Fibroblast of lung (primary cell): ENCODE data around the gene LAMC3. TPM values are rescaled to one million over a fixed set of nuclear protein-coding genes. Genes with fewer than 3 reads are reported as not detected.

ENCODE experiments used
- DNase-seq, 2 donors: peaks; one replicate each; pipeline versions ENCODE4 v3.0.0 to v3.0.0-alpha.2; 2010; ENCODE audit warnings: low read depth in 2 of 2
- H2AFZ ChIP-seq: 2 replicates; pipeline ENCODE4 v1.5.1; 2012; ENCODE audit warnings: low read length, control low read depth, inconsistent platforms
- H3K27ac ChIP-seq: 2 replicates; pipeline ENCODE4 v1.5.1; 2011; ENCODE audit warnings: low read length, control low read depth; ENCODE audit not compliant: insufficient read depth
- H3K27me3 ChIP-seq: 2 replicates; pipeline ENCODE4 v1.5.1; 2011; ENCODE audit warnings: mild to moderate bottlenecking, low read length; ENCODE audit not compliant: control insufficient read depth, insufficient read depth
- H3K36me3 ChIP-seq: 2 replicates; pipeline ENCODE4 v1.5.1; 2011; ENCODE audit warnings: low read length; ENCODE audit not compliant: control insufficient read depth, insufficient read depth
- H3K4me1 ChIP-seq: 2 replicates; pipeline ENCODE4 v1.5.1; 2011; ENCODE audit warnings: low read length; ENCODE audit not compliant: control insufficient read depth, insufficient read depth; ENCODE audit errors: extremely low read depth
- H3K4me2 ChIP-seq: 2 replicates; pipeline ENCODE4 v1.5.1; 2011; ENCODE audit warnings: low read length, control low read depth; ENCODE audit not compliant: insufficient read depth; ENCODE audit errors: extremely low read depth
- H3K4me3 ChIP-seq, 4 experiments: fragments of 200-600 bp in 1 of 4; sonication (generic) in 1 of 4; replicated peaks in 1 of 4; 2 replicates each; pipeline ENCODE4 v1.5.1; 2011 to 2016; ENCODE audit warnings: low read length in 4 of 4, low read depth in 3 of 4, mild to moderate bottlenecking in 3 of 4, control low read depth in 2 of 4, inconsistent platforms in 1 of 4, mixed read lengths in 1 of 4; ENCODE audit not compliant: insufficient read depth in 1 of 4; ENCODE audit errors: control extremely low read depth in 1 of 4
- H3K79me2 ChIP-seq: 2 replicates; pipeline ENCODE4 v1.5.1; 2012; ENCODE audit warnings: mild to moderate bottlenecking, low read length, inconsistent platforms; ENCODE audit not compliant: control insufficient read depth, insufficient read depth
- H3K9ac ChIP-seq: 2 replicates; pipeline ENCODE4 v1.5.1; 2011; ENCODE audit warnings: mild to moderate bottlenecking, low read length, control low read depth; ENCODE audit not compliant: insufficient read depth
- H3K9me3 ChIP-seq: 2 replicates; pipeline ENCODE4 v1.5.1; 2012; ENCODE audit warnings: low read depth, low read length; ENCODE audit not compliant: control insufficient read depth, insufficient read depth
- H4K20me1 ChIP-seq: 2 replicates; pipeline ENCODE4 v1.5.1; 2011; ENCODE audit warnings: low read length; ENCODE audit not compliant: control insufficient read depth, insufficient read depth; ENCODE audit errors: extremely low read depth
- CTCF ChIP-seq, 2 donors: IDR thresholded peaks in 1 of 2; conservative IDR thresholded peaks in 1 of 2; 1 replicate in 1 of 2; 2 replicates in 1 of 2; pipeline ENCODE4 v1.5.1; 2011 to 2012; ENCODE audit warnings: low read length in 2 of 2, control low read depth in 1 of 2, inconsistent platforms in 1 of 2, low read depth in 1 of 2, mild to moderate bottlenecking in 1 of 2
- EZH2 ChIP-seq: IDR thresholded peaks from 2 replicates; pipeline ENCODE4 v1.5.1; 2012; ENCODE audit warnings: low read length, control low read depth, mild to moderate bottlenecking; ENCODE audit errors: missing control alignments
- polyA plus RNA-seq, 2 donors: library from polyadenylated mRNA; depleted of rRNA in 1 of 2; stranded (reverse) in 1 of 2; unstranded in 1 of 2; fragments of >200 nt; gene quantifications; 2 replicates each; pipeline ENCODE4 v1.2.1, GENCODE V29; 2011 to 2012; ENCODE audit warnings: missing spikeins in 1 of 2
- total RNA-seq: library from RNA; depleted of rRNA; stranded (reverse); fragments of >200 nt; gene quantifications from 2 replicates; pipeline ENCODE4 v1.2.1, GENCODE V29; 2014

The LAMC3 gene
- total and polyA plus RNA-seq, 2 donors (not counting 1 experiment from before 2014, with no cell fraction given), result 0.17 to 1.4 TPM

- Histone ChIP-seq H3K4me1 (no peaks in the 10 kb centered on the region), H3K4me2 (no peak overlapping the region), H3K79me2 (no peaks in the 10 kb centered on the region), H3K27ac (no peak overlapping the region), H2AFZ (no peak overlapping the region), H3K27me3 (peaks cover 8% of the 10 kb centered on the region), H3K9ac (no peak overlapping the region), H3K36me3 (no peaks in the 10 kb centered on the region), H3K9me3 (no peaks in the 10 kb centered on the region), H4K20me1 (no peaks in the 10 kb centered on the region), H3K4me3 (no peak overlapping the region)
- DNase-seq, result no peak
- no peak for TF ChIP-seq CTCF (conservative IDR thresholded peaks at IDR 0.05 in 1 of 2, IDR thresholded peaks at IDR 0.05 in 1 of 2; ENCODE audit: low read depth in 1 of 2, low read length in 2 of 2)
- no peak for TF ChIP-seq EZH2
These were observed 108.8 kb downstream of the LAMC3 start for GRCh38 chr9:131117762-131118145.

DNA sequence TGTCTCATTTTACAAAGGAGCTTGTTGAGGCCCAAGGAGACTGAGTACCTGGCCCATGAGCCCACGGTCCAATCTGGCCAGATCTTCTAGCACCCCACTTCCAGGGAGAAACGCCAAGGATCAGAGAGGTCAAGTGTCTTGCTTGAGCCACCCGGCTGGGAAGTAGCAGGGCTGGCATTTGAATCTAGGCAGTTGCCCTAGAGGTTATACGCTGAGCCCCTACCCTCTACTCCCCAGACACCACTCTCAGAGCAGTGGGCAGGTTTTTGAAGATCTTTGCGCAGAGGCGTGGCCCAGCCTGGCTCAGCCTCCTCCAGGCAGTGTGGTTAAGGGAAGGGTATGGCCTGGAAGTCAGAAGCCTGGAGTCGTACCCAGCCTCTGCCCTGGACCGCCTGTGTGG lies 110.6 kb downstream of the LAMC3 start:
- Histone ChIP-seq H3K9me3 (no peaks in the 10 kb centered on the region), H3K9ac (no peak overlapping the region), H3K4me2 (no peak overlapping the region), H3K27ac (no peak overlapping the region), H3K79me2 (no peaks in the 10 kb centered on the region), H3K4me1 (no peaks in the 10 kb centered on the region), H2AFZ (no peak overlapping the region), H3K27me3 (peaks cover 3% of the 10 kb centered on the region), H4K20me1 (no peaks in the 10 kb centered on the region), H3K36me3 (no peaks in the 10 kb centered on the region), H3K4me3 (no peak overlapping the region)
- DNase-seq, result no peak
- no peak for TF ChIP-seq CTCF (conservative IDR thresholded peaks at IDR 0.05 in 1 of 2, IDR thresholded peaks at IDR 0.05 in 1 of 2; ENCODE audit: low read depth in 1 of 2, low read length in 2 of 2)
- no peak for TF ChIP-seq EZH2

DNA sequence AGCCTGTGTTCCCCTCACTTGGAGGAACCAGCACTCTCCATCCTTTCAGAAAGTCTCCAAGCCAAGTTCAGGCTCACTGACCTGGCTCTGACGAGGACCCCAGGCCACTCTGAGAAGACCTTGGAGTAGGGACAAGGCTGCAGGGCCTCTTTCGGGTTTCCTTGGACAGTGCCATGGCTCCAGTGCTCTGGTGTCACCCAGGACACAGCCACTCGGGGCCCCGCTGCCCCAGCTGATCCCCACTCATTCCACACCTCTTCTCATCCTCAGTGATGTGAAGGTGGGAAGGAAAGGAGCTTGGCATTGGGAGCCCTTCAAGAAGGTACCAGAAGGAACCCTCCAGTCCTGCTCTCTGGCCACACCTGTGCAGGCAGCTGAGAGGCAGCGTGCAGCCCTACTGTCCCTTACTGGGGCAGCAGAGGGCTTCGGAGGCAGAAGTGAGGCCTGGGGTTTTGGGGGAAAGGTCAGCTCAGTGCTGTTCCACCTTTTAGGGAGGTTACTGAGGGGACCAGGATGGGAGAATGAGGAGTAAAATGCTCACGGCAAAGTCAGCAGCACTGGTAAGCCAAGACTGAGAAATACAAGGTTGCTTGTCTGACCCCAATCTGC lies 111.8 kb downstream of the LAMC3 start:
- H2AFZ ChIP-seq, result no peak overlapping the region

More for the DNA sequence above, 111.8 kb downstream of the LAMC3 start:
- Histone ChIP-seq H3K4me3 (no peak overlapping the region), H4K20me1 (no peaks in the 10 kb centered on the region), H3K27ac (no peak overlapping the region), H3K4me2 (no peak overlapping the region), H3K27me3 (peaks cover 3% of the 10 kb centered on the region), H3K4me1 (no peaks in the 10 kb centered on the region), H3K36me3 (no peaks in the 10 kb centered on the region), H3K9me3 (no peaks in the 10 kb centered on the region), H3K79me2 (peaks cover 3% of the 10 kb centered on the region), H3K9ac (no peak overlapping the region)
- TF ChIP-seq CTCF (conservative IDR thresholded peaks at IDR 0.05 in 1 of 2, IDR thresholded peaks at IDR 0.05 in 1 of 2; ENCODE audit: low read depth in 1 of 2, low read length in 2 of 2), result no peak
- TF ChIP-seq EZH2, result no peak
- no peak for DNase-seq
